CD14-positive monocyte (primary cell): ENCODE data around the gene SEMA6B. TPM values are rescaled to one million over a fixed set of nuclear protein-coding genes. Genes with fewer than 3 reads are reported as not detected.

ENCODE experiments used
- DNase-seq, 3 donors: peaks; one replicate each; pipeline ENCODE4 v3.0.0-alpha.2; 2011 to 2022
- H2AFZ ChIP-seq: 2 replicates; pipeline ENCODE4 v1.6.0; 2012; ENCODE audit warnings: mild to moderate bottlenecking, low read depth, low read length, inconsistent platforms; ENCODE audit not compliant: insufficient read depth, poor library complexity, severe bottlenecking
- H3K27ac ChIP-seq, 2 donors: 1 replicate in 1 of 2; 2 replicates in 1 of 2; pipeline ENCODE4 v1.5.1; 2012 to 2013; ENCODE audit warnings: low read length in 2 of 2, control low read depth in 1 of 2, inconsistent platforms in 1 of 2, low read depth in 1 of 2, mild to moderate bottlenecking in 1 of 2
- H3K27me3 ChIP-seq, 2 donors: one replicate each; pipeline versions ENCODE4 v1.6.0 to v1.6.1; 2011 to 2013; ENCODE audit warnings: low read length in 2 of 2; ENCODE audit not compliant: control insufficient read depth in 2 of 2, insufficient read depth in 2 of 2
- H3K36me3 ChIP-seq, 2 donors: replicated peaks in 1 of 2; 1 replicate in 1 of 2; 2 replicates in 1 of 2; pipeline versions ENCODE4 v1.5.1 to v1.6.1; 2012 to 2013; ENCODE audit warnings: low read length in 2 of 2, control low read depth in 1 of 2, inconsistent platforms in 1 of 2, mild to moderate bottlenecking in 1 of 2; ENCODE audit not compliant: insufficient read depth in 2 of 2, control insufficient read depth in 1 of 2
- H3K4me1 ChIP-seq, 2 donors: 1 replicate in 1 of 2; 2 replicates in 1 of 2; pipeline versions ENCODE4 v1.5.1 to v1.6.1; 2012 to 2013; ENCODE audit warnings: low read length in 2 of 2, control low read depth in 1 of 2, inconsistent platforms in 1 of 2, mild to moderate bottlenecking in 1 of 2, moderate library complexity in 1 of 2; ENCODE audit not compliant: insufficient read depth in 2 of 2, control insufficient read depth in 1 of 2
- H3K4me2 ChIP-seq: replicated peaks from 2 replicates; pipeline ENCODE3; 2012; ENCODE audit warnings: low read length, moderate library complexity, mild to moderate bottlenecking; ENCODE audit not compliant: poor library complexity, severe bottlenecking; ENCODE audit errors: extremely low read depth
- H3K4me3 ChIP-seq, 3 experiments: fragments of 200-600 bp in 1 of 3; sonication (generic) in 1 of 3; replicated peaks in 1 of 3; 1 replicate in 2 of 3; 2 replicates in 1 of 3; pipeline ENCODE4 v1.5.1; 2011 to 2013; ENCODE audit warnings: low read length in 3 of 3, mild to moderate bottlenecking in 3 of 3, control low read depth in 2 of 3, low read depth in 2 of 3, inconsistent platforms in 1 of 3, moderate library complexity in 1 of 3
- H3K79me2 ChIP-seq: 2 replicates; pipeline ENCODE4 v1.6.0; 2012; ENCODE audit warnings: mild to moderate bottlenecking, control low read depth, inconsistent platforms, low read length, moderate library complexity; ENCODE audit not compliant: insufficient read depth
- H3K9ac ChIP-seq: 2 replicates; pipeline ENCODE4 v1.6.0; 2017; ENCODE audit warnings: low read length, mild to moderate bottlenecking; ENCODE audit not compliant: insufficient read depth, poor library complexity, severe bottlenecking
- H3K9me3 ChIP-seq, 2 donors: replicated peaks in 1 of 2; 1 replicate in 1 of 2; 2 replicates in 1 of 2; pipeline versions ENCODE4 v1.5.1 to v1.6.1; 2012 to 2013; ENCODE audit warnings: low read length in 2 of 2, control low read depth in 1 of 2; ENCODE audit not compliant: control insufficient read depth in 1 of 2, insufficient read depth in 1 of 2
- H4K20me1 ChIP-seq: 2 replicates; pipeline ENCODE4 v1.6.0; 2012; ENCODE audit warnings: mild to moderate bottlenecking, low read length, control low read depth, moderate library complexity; ENCODE audit not compliant: insufficient read depth
- H3K27ac Mint-ChIP-seq, 7 donors: one replicate each; pipeline ENCODE4 v1.8.0; 2020; ENCODE audit warnings: mild to moderate bottlenecking in 7 of 7, mixed read lengths in 7 of 7, moderate library complexity in 6 of 7, inconsistent platforms in 2 of 7
- H3K27me3 Mint-ChIP-seq, 3 donors: one replicate each; pipeline ENCODE4 v1.8.0; 2021 to 2022; ENCODE audit warnings: low read depth in 3 of 3, mild to moderate bottlenecking in 3 of 3, mixed read lengths in 3 of 3, moderate library complexity in 3 of 3, inconsistent platforms in 1 of 3
- H3K36me3 Mint-ChIP-seq, 2 donors: one replicate each; pipeline ENCODE4 v1.8.0; 2020; ENCODE audit warnings: mixed read lengths in 2 of 2, inconsistent platforms in 1 of 2, mild to moderate bottlenecking in 1 of 2
- H3K4me1 Mint-ChIP-seq: one replicate; pipeline ENCODE4 v1.8.0; 2020; ENCODE audit warnings: mild to moderate bottlenecking, mixed read lengths
- H3K4me3 Mint-ChIP-seq, 2 donors: one replicate each; pipeline ENCODE4 v1.8.0; 2020; ENCODE audit warnings: mild to moderate bottlenecking in 2 of 2, mixed read lengths in 2 of 2, moderate library complexity in 1 of 2
- H3K9me3 Mint-ChIP-seq, 7 donors: one replicate each; pipeline ENCODE4 v1.8.0; 2020 to 2022; ENCODE audit warnings: mixed read lengths in 7 of 7, mild to moderate bottlenecking in 6 of 7, moderate library complexity in 6 of 7, inconsistent platforms in 2 of 7
- WGBS: methylation state at CpG from one replicate; pipeline ENCODE4 v1.1.5; 2013; ENCODE audit warnings: missing lambda C conversion rate; ENCODE audit not compliant: insufficient coverage; 5-methylcytosine and 5-hydroxymethylcytosine counted together
- intact Hi-C, 2 donors: fragments of 100-400 bp; cut with micrococcal nuclease; formaldehyde crosslinking; loops; one replicate each; pipeline versions ENCODE4 v1.15.0 to v1.15.1; 2023
- polyA plus RNA-seq, 3 donors: library from polyadenylated mRNA; depleted of rRNA in 1 of 3; unstranded in 2 of 3; stranded (reverse) in 1 of 3; fragments of 300-500 nt in 2 of 3; fragments of >200 nt in 1 of 3; fragmentation: Illumina TruSeq in 2 of 3; gene quantifications; 1 replicate in 2 of 3; 2 replicates in 1 of 3; pipeline ENCODE4 v1.2.3, GENCODE V29; 2012 to 2021
- TF ChIP-seq, protein P1 (sequence below): fragments of 200-600 bp; IDR thresholded peaks from one replicate; pipeline ENCODE4 v1.8.0; 2022; ENCODE audit warnings: antibody characterized with exemption, mild to moderate bottlenecking

SEMA6B gene
- polyA plus RNA-seq, 3 donors = 0.12 to 1.6 (median 0.87) TPM

DNA sequence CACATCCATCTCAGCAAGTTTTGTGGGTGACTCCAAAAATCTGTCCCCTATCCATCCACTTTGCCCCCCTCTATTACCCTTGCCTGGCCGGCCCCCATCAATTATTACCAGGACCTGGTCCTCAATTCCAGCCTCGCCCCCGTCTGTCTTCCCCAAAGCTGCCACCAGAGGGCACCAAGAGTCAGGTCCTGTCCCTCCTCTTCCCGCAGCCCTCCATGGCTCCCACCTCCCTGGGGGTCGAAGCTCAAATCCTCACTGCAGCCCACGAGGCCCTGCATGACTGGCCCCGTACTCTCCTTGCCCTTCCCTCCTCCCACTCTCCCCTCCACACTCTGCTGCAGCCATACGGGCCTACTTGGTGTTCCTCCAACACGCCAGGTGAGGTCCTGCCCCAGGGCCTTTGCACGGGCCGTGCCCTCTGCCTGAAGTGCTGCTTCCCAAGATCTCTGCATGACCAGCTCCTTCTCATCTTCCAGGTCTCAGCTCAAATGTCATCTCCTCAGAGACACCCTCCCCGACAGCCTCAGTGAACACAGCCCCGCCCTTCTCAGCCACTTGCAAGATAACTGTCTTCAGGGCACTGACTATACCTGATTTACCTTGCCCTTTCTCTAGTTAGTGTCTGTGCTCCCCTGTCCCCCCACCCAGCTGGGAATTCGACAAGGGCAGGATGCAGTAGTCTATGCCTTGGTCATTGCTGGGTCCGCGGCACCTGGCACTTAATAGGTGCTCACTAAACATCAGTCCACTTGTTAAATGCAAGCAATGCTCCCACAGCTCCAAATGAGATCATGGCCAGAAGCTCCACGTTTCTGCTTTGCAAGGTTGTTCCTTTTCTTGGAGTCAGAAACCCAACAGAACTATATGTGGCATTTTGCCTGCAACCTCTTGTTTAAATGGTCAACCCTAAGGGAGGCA lies 16.8 kb upstream of the SEMA6B start:
- 63% methylated on average over 17 of the region's 17 CpGs for WGBS

More for the DNA sequence above, 16.8 kb upstream of the SEMA6B start:
- Histone ChIP-seq H3K9ac (no peak overlapping the region), H2AFZ (no peak overlapping the region), H3K79me2 (no peaks in the 10 kb centered on the region), H3K27ac (no peak overlapping the region), H3K4me2 (no peak overlapping the region), H3K4me3 (no peak overlapping the region), H3K9me3 (peaks cover 0 to 15% of the 10 kb centered on the region in 2 donors), H3K4me1 (no peaks in the 10 kb centered on the region), H3K27me3 (peaks cover 14 to 70% of the 10 kb centered on the region in 2 donors), H4K20me1 (no peaks in the 10 kb centered on the region), H3K36me3 (no peaks in the 10 kb centered on the region)
- intact Hi-C loops = loop anchor here (5.0 kb wide), 1 partner anchor 56 kb away; no protein-coding TSS in a partner anchor
- H3K36me3 Mint-ChIP-seq = no peaks in the 10 kb centered on the region
- H3K9me3 Mint-ChIP-seq = peaks cover 0 to 20% (median 3%) of the 10 kb centered on the region in 7 donors
- H3K27me3 Mint-ChIP-seq = peaks cover 48 to 74% (median 68%) of the 10 kb centered on the region in 3 donors
- peak overlapping the region in 1 of 2 donors; percentile 67 for H3K4me3 Mint-ChIP-seq
- peaks cover 12% of the 10 kb centered on the region for H3K4me1 Mint-ChIP-seq
- TF ChIP-seq, protein P1, sequence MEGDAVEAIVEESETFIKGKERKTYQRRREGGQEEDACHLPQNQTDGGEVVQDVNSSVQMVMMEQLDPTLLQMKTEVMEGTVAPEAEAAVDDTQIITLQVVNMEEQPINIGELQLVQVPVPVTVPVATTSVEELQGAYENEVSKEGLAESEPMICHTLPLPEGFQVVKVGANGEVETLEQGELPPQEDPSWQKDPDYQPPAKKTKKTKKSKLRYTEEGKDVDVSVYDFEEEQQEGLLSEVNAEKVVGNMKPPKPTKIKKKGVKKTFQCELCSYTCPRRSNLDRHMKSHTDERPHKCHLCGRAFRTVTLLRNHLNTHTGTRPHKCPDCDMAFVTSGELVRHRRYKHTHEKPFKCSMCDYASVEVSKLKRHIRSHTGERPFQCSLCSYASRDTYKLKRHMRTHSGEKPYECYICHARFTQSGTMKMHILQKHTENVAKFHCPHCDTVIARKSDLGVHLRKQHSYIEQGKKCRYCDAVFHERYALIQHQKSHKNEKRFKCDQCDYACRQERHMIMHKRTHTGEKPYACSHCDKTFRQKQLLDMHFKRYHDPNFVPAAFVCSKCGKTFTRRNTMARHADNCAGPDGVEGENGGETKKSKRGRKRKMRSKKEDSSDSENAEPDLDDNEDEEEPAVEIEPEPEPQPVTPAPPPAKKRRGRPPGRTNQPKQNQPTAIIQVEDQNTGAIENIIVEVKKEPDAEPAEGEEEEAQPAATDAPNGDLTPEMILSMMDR = peak; percentile 90
- DNase-seq = peak; percentile 48 to 70 (median 62)
- H3K27ac Mint-ChIP-seq = peak overlapping the region in 5 of 7 donors; percentile 18 to 80 (median 63)
